Measurements from ENCODE around the gene IFI27L1. TPM values are rescaled to one million over a fixed set of nuclear protein-coding genes. Genes with fewer than 3 reads are reported as not detected.

Gene IFI27L1
- total and polyA plus RNA-seq, 7 donors = 6.5 to 15.0 (median 10.4) TPM

DNA sequence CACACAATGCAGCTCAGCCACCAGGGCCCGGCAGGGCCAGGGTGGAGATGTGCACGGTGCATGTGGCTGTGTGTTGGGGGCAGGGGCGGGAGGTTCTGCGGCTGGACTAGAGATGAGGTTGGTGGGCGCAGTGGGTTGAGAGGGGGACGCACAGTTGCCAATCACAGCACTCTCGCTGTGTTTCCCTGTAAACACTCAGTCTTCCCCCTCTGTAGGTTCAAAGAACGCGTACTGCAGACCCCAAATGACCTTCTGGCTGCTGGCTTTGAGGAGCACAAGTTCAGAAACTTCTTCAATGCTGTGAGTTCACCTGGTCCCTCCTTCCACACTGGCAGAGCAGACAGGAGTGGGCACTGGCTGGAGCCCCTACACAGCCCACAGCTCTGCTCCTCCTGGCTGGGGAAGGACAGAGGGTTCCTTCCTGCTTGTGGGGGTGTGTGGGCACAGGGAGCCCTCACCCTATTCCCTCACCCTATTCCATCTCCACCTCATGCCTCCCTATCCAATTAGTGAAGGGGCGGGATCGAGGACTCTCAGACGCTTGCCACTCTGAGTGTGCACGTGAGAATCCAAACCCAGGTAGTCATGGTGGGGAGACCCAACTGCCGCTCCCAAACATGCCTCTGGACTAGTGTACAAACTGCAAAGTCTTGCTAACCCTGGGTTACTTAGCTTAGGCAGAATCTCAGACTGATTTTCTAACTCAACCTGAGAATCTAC is 37.2 kb upstream of the IFI27L1 start:
- H3K27ac ChIP-seq = no peak overlapping the region
- no peaks in the 10 kb centered on the region for H3K9me3 ChIP-seq
- TF ChIP-seq, protein P1, sequence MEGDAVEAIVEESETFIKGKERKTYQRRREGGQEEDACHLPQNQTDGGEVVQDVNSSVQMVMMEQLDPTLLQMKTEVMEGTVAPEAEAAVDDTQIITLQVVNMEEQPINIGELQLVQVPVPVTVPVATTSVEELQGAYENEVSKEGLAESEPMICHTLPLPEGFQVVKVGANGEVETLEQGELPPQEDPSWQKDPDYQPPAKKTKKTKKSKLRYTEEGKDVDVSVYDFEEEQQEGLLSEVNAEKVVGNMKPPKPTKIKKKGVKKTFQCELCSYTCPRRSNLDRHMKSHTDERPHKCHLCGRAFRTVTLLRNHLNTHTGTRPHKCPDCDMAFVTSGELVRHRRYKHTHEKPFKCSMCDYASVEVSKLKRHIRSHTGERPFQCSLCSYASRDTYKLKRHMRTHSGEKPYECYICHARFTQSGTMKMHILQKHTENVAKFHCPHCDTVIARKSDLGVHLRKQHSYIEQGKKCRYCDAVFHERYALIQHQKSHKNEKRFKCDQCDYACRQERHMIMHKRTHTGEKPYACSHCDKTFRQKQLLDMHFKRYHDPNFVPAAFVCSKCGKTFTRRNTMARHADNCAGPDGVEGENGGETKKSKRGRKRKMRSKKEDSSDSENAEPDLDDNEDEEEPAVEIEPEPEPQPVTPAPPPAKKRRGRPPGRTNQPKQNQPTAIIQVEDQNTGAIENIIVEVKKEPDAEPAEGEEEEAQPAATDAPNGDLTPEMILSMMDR (IDR thresholded peaks at IDR 0.05) = no peak
- no peak for DNase-seq
- intact Hi-C loops (cut with DNase I) = no loop called here
- H3K36me3 ChIP-seq (ENCODE audit: insufficient read depth in 1 of 2, low read depth in 1 of 2) = peaks cover 6 to 48% of the 10 kb centered on the region in 2 donors
- ATAC-seq = no peak
- H3K27me3 ChIP-seq (ENCODE audit: insufficient read depth in 3 of 3, low read length in 2 of 3) = no peaks in the 10 kb centered on the region
- H3K4me1 ChIP-seq = peaks cover 24% of the 10 kb centered on the region
- no peak overlapping the region for H3K4me3 ChIP-seq
- 82 to 88% (median 84%) methylated on average over 14 of the region's 14 CpGs for WGBS, 3 donors

DNA sequence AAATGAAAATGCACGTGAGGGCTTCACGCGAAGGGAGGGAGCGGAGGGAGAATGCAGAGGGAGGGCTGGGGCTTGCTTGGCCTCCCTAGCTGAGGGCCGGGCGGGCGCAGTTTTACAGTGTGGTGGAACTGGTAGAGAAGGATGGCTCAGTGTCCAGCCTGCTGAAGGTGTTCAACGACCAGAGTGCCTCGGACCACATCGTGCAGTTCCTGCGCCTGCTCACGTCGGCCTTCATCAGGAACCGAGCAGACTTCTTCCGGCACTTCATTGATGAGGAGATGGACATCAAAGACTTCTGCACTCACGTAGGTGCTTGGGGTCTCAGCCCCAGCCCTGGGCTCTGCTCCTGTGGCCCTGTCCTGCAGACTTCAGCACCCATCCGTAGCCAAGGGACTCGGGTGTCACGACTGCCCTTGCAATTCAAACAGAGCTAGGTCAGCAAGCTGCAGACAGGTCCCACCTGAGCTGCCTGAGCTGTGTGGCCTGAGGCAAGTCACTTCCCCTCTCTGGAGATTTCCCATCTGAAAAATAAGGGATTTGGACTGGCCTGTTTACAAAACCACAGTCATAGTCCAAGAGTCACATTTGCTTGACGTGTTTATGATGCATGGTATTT is 36.5 kb upstream of the IFI27L1 start:
- TF ChIP-seq, protein P1 (IDR thresholded peaks at IDR 0.05) = no peak
- H3K36me3 ChIP-seq (ENCODE audit: insufficient read depth in 1 of 2, low read depth in 1 of 2) = peaks cover 6 to 55% of the 10 kb centered on the region in 2 donors
- H3K27ac ChIP-seq = no peak overlapping the region
- WGBS, 3 donors = 90 to 92% (median 91%) methylated on average over 20 of the region's 20 CpGs
- no peaks in the 10 kb centered on the region for H3K27me3 ChIP-seq (ENCODE audit: insufficient read depth in 3 of 3, low read length in 2 of 3)
- no peak overlapping the region for H3K4me3 ChIP-seq
- ATAC-seq (no peak), DNase-seq (no peak)
- intact Hi-C loops (cut with DNase I) = no loop called here
- H3K9me3 ChIP-seq = no peaks in the 10 kb centered on the region
- peaks cover 24% of the 10 kb centered on the region for H3K4me1 ChIP-seq

DNA sequence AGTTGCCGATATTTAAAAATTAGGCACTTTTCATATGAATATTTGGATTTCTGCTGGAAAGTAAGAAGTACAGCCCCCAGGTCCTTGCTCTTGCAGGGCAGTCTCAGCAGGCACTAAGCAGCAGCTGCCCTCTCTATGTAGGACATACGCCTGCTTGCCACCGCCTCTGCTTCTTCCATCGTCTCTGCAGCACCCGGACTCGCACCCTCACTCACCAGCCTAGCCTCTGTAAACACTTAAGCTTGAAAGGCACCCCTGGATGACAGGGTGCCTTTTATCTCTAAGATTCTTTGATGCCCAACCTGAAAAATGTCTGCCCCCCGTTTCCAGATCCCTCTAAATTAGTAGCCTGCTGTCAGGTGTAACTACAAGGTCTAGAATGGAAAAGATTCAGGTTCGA is 36.0 kb upstream of the IFI27L1 start:
- 93 to 94% (median 93%) methylated on average over 8 of the region's 8 CpGs for WGBS, 3 donors
- DNase-seq = no peak
- H3K9me3 ChIP-seq = no peaks in the 10 kb centered on the region
- H3K4me3 ChIP-seq = no peak overlapping the region
- ATAC-seq = no peak
- H3K36me3 ChIP-seq (ENCODE audit: insufficient read depth in 1 of 2, low read depth in 1 of 2) = peaks cover 6 to 60% of the 10 kb centered on the region in 2 donors
- no peak overlapping the region for H3K27ac ChIP-seq
- intact Hi-C loops (cut with DNase I) = no loop called here
- TF ChIP-seq, protein P1 (IDR thresholded peaks at IDR 0.05) = no peak
- H3K27me3 ChIP-seq (ENCODE audit: insufficient read depth in 3 of 3, low read length in 2 of 3) = no peaks in the 10 kb centered on the region
- peaks cover 24% of the 10 kb centered on the region for H3K4me1 ChIP-seq

DNA sequence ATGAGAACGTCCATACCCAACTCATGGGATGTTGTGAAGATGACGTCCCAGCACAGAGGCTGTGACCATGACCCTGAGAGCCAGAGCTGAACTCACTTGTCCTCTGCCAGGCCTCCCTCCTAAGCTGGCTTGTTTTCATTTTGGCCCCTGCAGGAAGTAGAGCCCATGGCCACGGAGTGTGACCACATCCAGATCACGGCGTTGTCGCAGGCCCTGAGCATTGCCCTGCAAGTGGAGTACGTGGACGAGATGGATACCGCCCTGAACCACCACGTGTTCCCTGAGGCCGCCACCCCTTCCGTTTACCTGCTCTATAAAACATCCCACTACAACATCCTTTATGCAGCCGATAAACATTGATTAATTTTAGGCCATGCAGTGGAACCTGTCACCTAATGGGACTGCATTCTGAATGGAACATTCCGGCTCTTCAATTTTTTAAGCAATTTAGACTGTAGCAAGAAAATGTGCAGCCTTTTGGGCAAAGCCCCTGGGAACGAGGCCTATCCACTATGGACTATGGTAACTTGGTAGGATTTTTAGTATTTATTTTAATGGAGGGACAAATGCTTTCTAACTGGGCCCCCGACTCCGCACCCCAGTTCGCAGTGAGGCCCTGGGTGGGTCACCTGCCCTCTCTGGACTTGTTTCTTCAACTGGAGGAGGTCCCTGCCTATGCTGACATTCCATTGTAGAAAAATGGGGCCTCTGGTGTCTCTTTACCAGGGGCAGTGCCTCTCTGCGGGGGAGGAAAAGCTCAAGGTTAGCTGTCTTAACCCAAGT is 35.4 kb upstream of the IFI27L1 start:
- Histone ChIP-seq H3K27me3 (ENCODE audit: insufficient read depth in 3 of 3, low read length in 2 of 3) (no peaks in the 10 kb centered on the region), H3K36me3 (ENCODE audit: insufficient read depth in 1 of 2, low read depth in 1 of 2) (peaks cover 6 to 67% of the 10 kb centered on the region in 2 donors), H3K4me3 (no peak overlapping the region), H3K9me3 (no peaks in the 10 kb centered on the region), H3K4me1 (peaks cover 26% of the 10 kb centered on the region), H3K27ac (no peak overlapping the region)
- ATAC-seq = no peak
- TF ChIP-seq, protein P1 (IDR thresholded peaks at IDR 0.05) = no peak
- peak in 1 of 2 donors; percentile 5 for DNase-seq
- WGBS, 3 donors = 88 to 89% (median 89%) methylated on average over 19 of the region's 19 CpGs
- intact Hi-C loops (cut with DNase I) = no loop called here

All from psoas muscle (tissue), 8 donors.